Aorta (tissue), 5 donors: Measurements from ENCODE around the gene RAB3B. TPM values are rescaled to one million over a fixed set of nuclear protein-coding genes. Genes with fewer than 3 reads are reported as not detected.

Experiments
- ATAC-seq: fragments of 200-7000 bp; cut with Tn5 transposase; one replicate; pipeline ENCODE4 v1.9.1; 2022; ENCODE audit warnings: moderate library complexity; ENCODE audit not compliant: low FRiP score
- DNase-seq, 2 donors: peaks; one replicate each; pipeline ENCODE4 v3.0.0-alpha.2; 2020
- H3K27ac ChIP-seq, 2 donors: one replicate each; pipeline ENCODE4 v1.5.1; 2013; ENCODE audit warnings: low read length in 2 of 2, mild to moderate bottlenecking in 2 of 2, moderate library complexity in 2 of 2, control low read depth in 1 of 2, inconsistent platforms in 1 of 2, low read depth in 1 of 2
- H3K27me3 ChIP-seq, 2 donors: one replicate each; pipeline ENCODE4 v1.6.1; 2013; ENCODE audit warnings: control low read depth in 1 of 2, low read length in 1 of 2, mild to moderate bottlenecking in 1 of 2, moderate library complexity in 1 of 2; ENCODE audit not compliant: insufficient read depth in 2 of 2, control insufficient read depth in 1 of 2
- H3K36me3 ChIP-seq, 2 donors: one replicate each; pipeline ENCODE4 v1.6.1; 2013; ENCODE audit warnings: control low read depth in 1 of 2, low read length in 1 of 2, mild to moderate bottlenecking in 1 of 2; ENCODE audit not compliant: insufficient read depth in 2 of 2, control insufficient read depth in 1 of 2
- H3K4me1 ChIP-seq, 2 donors: one replicate each; pipeline ENCODE4 v1.6.1; 2013; ENCODE audit warnings: low read length in 2 of 2, control low read depth in 1 of 2, mild to moderate bottlenecking in 1 of 2, moderate library complexity in 1 of 2; ENCODE audit not compliant: insufficient read depth in 2 of 2, control insufficient read depth in 1 of 2
- H3K4me3 ChIP-seq, 2 donors: one replicate each; pipeline ENCODE4 v1.5.1; 2013; ENCODE audit warnings: low read length in 2 of 2, control low read depth in 1 of 2, mild to moderate bottlenecking in 1 of 2
- H3K9me3 ChIP-seq: one replicate; pipeline ENCODE4 v1.6.1; 2013; ENCODE audit warnings: mild to moderate bottlenecking, low read length; ENCODE audit not compliant: control insufficient read depth
- WGBS, 2 donors: extraction: QIAGEN DNeasy Blood & Tissue Kit; methylation state at CpG; one replicate each; pipeline ENCODE4 v1.1.7; 2013; 5-methylcytosine and 5-hydroxymethylcytosine counted together
- intact Hi-C, 2 donors: fragments of 100-400 bp; cut with DNase I; formaldehyde crosslinking; loops; one replicate each; pipeline versions ENCODE4 v1.14.2 to v1.15.0; 2022
- polyA plus RNA-seq, 2 donors: library from polyadenylated mRNA; stranded (reverse); fragments of 200-250 nt; gene quantifications; one replicate each; pipeline ENCODE4 v1.2.3, GENCODE V29; 2013
- total RNA-seq, 2 donors: library from RNA; stranded (reverse); fragmentation: NEBNext Ultra II Directional; extraction: Animal tissue kit (Norgen Biotek cat#: 25700); gene quantifications; one replicate each; pipeline ENCODE4 v1.2.1, GENCODE V29; 2021
- donor health status: healthy with polysubstance abuse.
- donor health status: Bipolar disorder and iron deficiency.
- donor health status: DM: no; HTN: no; CAD: no.
- donor health status: DM: no; HTN: no; CAD: no.
- donor health status: DM: yes; HTN: yes; CAD: no.

Gene RAB3B
- total and polyA plus RNA-seq, 4 donors: 0.03 to 0.13 (median 0.04) TPM

GRCh38 chr1:51963592-51964308, 26.8 kb downstream of the RAB3B start:
- Histone ChIP-seq H3K4me3 (no peak overlapping the region), H3K9me3 (no peaks in the 10 kb centered on the region), H3K27me3 (peaks cover 0 to 1% of the 10 kb centered on the region in 2 donors), H3K4me1 (no peaks in the 10 kb centered on the region), H3K27ac (no peak overlapping the region), H3K36me3 (no peaks in the 10 kb centered on the region)
- ATAC-seq: no peak
- DNase-seq: no peak
- WGBS, 2 donors: 62 to 64% methylated on average over 4 of the region's 4 CpGs
- intact Hi-C loops: no loop called here

DNA sequence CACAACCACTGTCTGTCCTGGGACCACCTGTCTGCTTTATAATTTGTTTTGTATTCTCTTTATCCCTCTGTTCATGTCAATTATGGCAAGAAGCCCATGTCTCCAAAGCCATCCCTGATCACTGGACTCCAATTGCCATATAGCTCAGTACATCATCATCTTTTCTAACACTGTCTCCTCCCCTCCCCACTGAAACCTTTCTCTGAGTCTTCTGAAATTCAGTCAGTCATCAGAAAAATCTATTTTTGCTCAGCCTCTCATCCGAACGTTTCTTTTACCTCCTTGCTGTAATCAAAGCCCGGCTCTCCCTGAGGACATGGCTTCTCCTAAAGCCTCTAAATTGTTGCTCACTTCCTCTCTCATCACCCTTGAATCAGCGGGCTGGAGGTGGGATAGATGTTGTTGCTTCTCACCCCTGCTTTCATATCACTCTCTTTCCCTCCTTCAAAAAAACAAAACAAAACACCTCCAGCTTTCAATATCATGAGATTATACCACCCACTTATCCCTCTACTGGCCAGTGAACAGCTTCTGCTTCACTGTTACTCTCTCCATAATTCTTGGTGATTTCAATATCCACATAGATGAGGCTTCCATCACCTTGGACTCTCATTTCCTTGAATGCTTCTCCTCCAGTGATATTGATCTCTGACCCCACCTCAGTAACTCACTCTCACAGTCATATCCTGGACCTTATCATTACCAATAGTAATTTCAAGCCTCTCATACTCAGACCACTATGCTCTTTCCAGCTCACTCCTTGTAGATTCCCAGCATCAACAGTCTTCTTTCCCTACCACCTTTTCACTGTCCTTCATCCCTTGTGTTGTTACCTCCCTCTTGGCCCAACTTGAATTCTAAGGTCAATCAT, 27.8 kb downstream of the RAB3B start:
- intact Hi-C loops: no loop called here
- H3K36me3 ChIP-seq: no peaks in the 10 kb centered on the region
- H3K4me3 ChIP-seq: no peak overlapping the region
- H3K9me3 ChIP-seq: no peaks in the 10 kb centered on the region
- no peak for DNase-seq
- H3K27me3 ChIP-seq: peaks cover 0 to 1% of the 10 kb centered on the region in 2 donors
- WGBS, 2 donors: 50 to 52% methylated on average over 4 of the region's 4 CpGs
- no peak overlapping the region for H3K27ac ChIP-seq
- H3K4me1 ChIP-seq: no peaks in the 10 kb centered on the region
- no peak for ATAC-seq

- intact Hi-C loops: no loop called here
- ATAC-seq: no peak
- Histone ChIP-seq H3K4me1 (no peaks in the 10 kb centered on the region), H3K27ac (no peak overlapping the region), H3K9me3 (no peaks in the 10 kb centered on the region), H3K4me3 (no peak overlapping the region), H3K36me3 (no peaks in the 10 kb centered on the region), H3K27me3 (no peaks in the 10 kb centered on the region)
- WGBS, 2 donors: 89 to 90% methylated on average over 2 of the region's 2 CpGs
- DNase-seq: no peak
Measured at GRCh38 chr1:51961954-51962353, 28.5 kb downstream of the RAB3B start.

DNA sequence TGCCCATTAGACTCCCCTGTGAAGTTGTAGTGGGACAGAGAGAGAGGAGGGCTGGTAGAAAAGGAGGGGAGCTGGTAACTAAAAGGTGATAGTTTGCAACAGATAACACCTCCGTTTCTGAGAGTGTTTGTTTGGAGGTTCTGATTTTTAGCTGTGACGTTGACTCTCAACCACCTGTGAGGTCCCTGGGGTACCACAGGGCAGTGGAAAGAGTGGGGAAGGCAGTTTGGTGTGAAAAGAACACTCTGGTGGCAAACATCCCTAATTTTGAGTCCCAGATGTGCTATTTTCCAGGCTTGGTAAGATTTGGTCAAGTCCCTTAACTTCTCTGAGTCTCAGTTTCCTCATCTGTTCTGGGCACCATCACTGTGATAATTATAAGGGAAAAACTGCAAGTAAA, 29.3 kb downstream of the RAB3B start:
- Histone ChIP-seq H3K36me3 (no peaks in the 10 kb centered on the region), H3K4me1 (no peaks in the 10 kb centered on the region), H3K9me3 (no peaks in the 10 kb centered on the region), H3K4me3 (no peak overlapping the region), H3K27me3 (no peaks in the 10 kb centered on the region), H3K27ac (no peak overlapping the region)
- intact Hi-C loops: no loop called here
- WGBS, 2 donors: 15 to 39% methylated on average over 2 of the region's 2 CpGs
- DNase-seq (no peak), ATAC-seq (no peak)

- no peaks in the 10 kb centered on the region for H3K27me3 ChIP-seq
Measured at GRCh38 chr1:51960262-51960661, 30.2 kb downstream of the RAB3B start.

DNA sequence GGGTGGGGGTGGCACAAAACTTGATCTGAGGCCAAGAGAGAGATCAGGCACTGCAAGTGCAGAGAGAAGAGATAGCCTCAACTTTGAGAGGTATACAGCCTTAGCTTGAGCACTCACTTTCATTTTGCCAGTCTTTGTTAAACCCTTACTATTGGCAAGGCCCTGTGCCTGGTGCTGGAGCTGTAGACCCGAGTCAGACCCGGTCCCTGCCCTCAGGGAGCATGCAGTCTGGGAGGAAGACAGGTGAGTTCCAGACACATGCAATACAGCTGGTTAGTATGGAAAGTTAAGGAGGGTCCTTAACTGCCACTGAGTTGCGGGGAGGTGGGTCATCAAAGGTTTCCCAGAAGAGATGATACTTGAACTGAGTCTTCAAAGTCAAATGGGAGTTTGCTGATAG, 31.7 kb downstream of the RAB3B start:
- 96 to 98% methylated on average over 3 of the region's 3 CpGs for WGBS, 2 donors
- no peaks in the 10 kb centered on the region for H3K27me3 ChIP-seq
- no peak overlapping the region for H3K4me3 ChIP-seq
- H3K36me3 ChIP-seq: no peaks in the 10 kb centered on the region
- ATAC-seq: no peak
- H3K9me3 ChIP-seq: no peaks in the 10 kb centered on the region
- no peaks in the 10 kb centered on the region for H3K4me1 ChIP-seq
- H3K27ac ChIP-seq: no peak overlapping the region
- no peak for DNase-seq
- intact Hi-C loops: no loop called here

More at GRCh38 chr1:51960262-51960661, 30.2 kb downstream of the RAB3B start:
- ATAC-seq (no peak), DNase-seq (no peak)
- intact Hi-C loops: no loop called here
- WGBS, 2 donors: 37 to 42% methylated on average over 3 of the region's 3 CpGs
- no peaks in the 10 kb centered on the region for H3K36me3 ChIP-seq
- H3K9me3 ChIP-seq: no peaks in the 10 kb centered on the region
- H3K4me3 ChIP-seq: no peak overlapping the region
- H3K27ac ChIP-seq: no peak overlapping the region
- no peaks in the 10 kb centered on the region for H3K4me1 ChIP-seq

DNA sequence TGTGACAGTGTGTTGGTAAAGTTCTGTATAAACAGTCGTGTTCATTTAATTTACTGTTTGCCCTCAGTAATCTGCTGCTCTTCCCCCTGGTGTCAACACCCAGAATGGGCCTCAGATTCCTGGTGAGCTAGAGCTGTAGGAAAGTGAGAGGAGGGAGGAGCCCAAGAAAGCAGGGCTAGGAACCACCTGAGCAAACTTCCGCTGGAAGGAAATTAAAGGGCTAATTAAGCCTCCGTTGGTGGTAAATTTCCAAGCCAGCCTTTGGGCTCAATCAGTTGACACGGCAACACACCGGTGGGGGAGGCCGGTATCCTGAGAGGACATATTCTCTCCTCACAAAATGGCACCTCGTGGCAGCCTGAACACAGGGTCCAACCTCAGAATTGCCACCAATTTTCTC, 32.9 kb downstream of the RAB3B start:
- no peaks in the 10 kb centered on the region for H3K9me3 ChIP-seq
- no peaks in the 10 kb centered on the region for H3K4me1 ChIP-seq
- no peaks in the 10 kb centered on the region for H3K27me3 ChIP-seq
- no peak for DNase-seq
- intact Hi-C loops: no loop called here
- ATAC-seq: no peak
- H3K36me3 ChIP-seq: no peaks in the 10 kb centered on the region
- 52 to 68% methylated on average over 7 of the region's 7 CpGs for WGBS, 2 donors
- H3K4me3 ChIP-seq: no peak overlapping the region
- H3K27ac ChIP-seq: no peak overlapping the region

- Histone ChIP-seq H3K27me3 (no peaks in the 10 kb centered on the region), H3K4me3 (no peak overlapping the region), H3K4me1 (no peaks in the 10 kb centered on the region), H3K27ac (no peak overlapping the region), H3K36me3 (no peaks in the 10 kb centered on the region), H3K9me3 (no peaks in the 10 kb centered on the region)
- no peak for ATAC-seq
- DNase-seq: no peak
- intact Hi-C loops: no loop called here
- 42 to 45% methylated on average over 8 of the region's 8 CpGs for WGBS, 2 donors
Measured at GRCh38 chr1:51956528-51957509, 33.7 kb downstream of the RAB3B start.
